Hematopoietic multipotent progenitor cell treated with erythropoietin and hydrocortisone succinate and interleukin-3 and kit ligand, for 8 days (in vitro differentiated cells): ENCODE results near the gene TASL.
"Not testable (repeated sequence)": the region's sequence is repeated elsewhere in the genome, so short reads cannot be mapped to it uniquely, and the experiment has no call there.

Experiments
- DNase-seq: peaks from one replicate; pipeline ENCODE4 v3.0.0-alpha.2; 2015

TASL gene

DNA sequence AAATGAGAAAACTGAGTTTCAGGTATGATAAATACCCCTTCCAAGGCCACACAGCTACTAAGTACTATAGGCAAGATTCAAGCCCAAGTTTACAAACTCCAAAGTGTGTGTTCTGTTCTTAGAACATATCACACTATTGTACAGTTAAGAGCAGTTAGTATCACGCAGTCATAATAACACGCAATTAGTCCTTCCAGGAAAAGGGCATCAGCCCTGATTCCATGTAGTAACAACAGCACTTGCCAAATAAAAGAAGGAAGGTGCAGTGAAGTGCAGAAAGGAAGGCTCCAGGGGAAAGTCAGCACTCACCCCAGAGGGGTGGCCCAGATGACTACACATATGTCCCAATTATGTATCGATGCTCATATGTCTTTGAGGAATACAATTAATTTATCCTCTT lies 4.4 kb downstream of the TASL start:
- DNase-seq = no peak

DNA sequence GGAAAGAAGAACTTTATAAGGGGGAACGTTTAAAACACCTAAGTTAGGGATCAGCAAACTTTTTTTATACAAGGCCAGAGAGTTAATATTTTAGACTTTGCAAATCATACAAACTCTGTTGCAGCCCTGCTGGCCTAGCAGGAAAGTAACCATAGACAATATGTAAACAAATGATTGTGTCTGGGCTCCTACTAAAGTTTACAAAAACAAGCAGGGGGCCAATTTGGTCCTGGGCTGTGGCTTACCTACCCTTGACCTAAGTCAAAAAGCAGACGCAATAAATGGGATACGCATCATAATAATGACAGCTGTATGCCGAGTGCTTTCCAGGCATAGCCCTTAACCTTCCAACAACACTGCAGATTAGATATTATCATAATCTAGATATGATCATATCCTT lies 4.9 kb downstream of the TASL start:
- DNase-seq = no peak

DNA sequence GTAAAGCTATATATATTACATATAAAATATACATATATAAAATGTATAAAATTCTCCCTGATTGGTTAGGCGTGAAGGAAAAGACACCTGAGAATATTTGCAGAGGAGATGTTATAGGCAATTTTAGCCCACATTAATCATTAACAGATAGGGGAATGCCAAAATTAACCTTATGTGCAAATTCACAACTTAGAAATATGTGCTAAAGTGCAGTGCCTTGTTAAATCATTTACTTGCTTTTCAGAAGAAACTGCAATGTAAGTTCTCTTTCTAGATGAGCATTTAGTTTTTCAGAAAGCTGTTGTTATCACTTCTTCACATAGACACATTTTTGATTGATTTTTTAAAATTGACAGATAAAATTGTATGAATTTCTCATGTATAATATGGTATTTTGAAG lies 5.6 kb downstream of the TASL start:
- DNase-seq = no peak

DNA sequence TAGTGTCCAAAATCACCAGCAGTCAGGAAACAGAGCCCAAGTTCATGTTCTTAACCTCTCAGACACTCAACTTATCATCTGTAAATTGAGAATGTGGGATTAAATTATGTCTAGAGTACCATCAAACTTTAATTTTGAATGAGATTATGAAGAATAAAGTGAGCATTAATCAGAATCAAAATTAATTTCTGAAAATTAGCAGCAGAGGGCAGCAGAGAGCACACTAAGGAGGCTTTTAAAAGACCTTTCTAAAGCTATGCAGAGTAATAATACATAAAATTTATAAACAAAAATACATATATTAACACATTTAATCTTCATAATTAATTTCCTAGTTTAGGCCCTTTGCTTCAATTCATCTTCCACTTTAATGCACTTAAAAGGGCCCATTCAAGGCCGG lies 7.1 kb downstream of the TASL start:
- peak; percentile 26 for DNase-seq

DNA sequence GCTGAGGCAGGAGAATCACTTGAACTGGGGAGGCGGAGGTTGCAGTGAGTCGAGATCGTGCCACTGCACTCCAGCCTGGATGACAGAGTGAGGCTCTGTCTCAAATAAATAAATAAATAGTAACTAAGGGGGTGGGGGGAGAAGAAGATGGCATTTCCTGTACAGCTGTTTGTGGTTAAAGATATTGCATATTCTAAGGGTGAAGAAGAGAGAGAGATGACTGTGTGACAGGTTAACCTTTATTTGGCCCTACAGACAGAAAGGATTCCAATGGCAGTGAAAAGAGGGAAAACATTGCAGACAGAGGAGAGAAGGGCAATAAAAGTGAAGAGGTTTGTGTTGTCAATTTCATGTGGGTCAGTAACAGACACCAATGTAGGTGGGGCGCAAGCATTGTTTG lies 9.4 kb downstream of the TASL start:
- no peak for DNase-seq

DNA sequence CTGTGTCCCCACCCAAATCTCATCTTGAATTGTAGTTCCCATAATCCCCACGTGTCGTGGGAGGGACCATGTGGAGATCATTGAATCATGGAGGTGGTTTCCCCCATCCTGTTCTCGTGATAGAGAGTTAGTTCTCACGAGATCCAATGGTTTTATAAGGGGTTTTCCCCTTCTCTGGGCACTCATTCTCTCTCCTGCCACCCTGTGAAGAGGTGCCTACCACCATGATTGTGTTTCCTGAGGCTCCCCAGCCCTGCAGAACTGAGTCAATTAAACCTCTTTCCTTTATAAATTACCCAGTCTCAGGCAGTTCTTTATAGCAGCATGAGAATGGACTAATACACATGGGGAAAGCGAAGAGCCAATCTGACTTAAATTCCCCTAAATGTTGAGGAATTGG lies 14.5 kb downstream of the TASL start:
- DNase-seq = not testable (repeated sequence)

DNA sequence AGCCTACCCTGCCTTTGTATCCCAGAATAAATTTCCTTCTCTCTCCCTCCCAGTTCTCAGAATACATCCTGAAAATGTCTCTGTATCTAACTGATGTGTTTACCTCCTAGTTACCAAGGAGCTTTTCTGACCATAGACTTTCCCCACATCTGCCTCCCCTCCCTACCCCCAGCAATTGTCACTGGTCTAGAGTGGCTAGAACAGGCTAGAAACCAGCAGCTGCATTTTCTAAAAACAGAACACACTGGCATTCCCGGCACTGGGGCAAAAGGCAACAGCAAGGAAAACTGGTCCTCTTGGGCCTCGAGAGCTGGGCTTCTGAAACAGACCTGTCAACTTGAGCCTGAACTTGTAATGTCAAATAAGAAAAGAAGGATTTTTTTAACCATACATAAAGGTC lies 16.4 kb downstream of the TASL start:
- DNase-seq = no peak

DNA sequence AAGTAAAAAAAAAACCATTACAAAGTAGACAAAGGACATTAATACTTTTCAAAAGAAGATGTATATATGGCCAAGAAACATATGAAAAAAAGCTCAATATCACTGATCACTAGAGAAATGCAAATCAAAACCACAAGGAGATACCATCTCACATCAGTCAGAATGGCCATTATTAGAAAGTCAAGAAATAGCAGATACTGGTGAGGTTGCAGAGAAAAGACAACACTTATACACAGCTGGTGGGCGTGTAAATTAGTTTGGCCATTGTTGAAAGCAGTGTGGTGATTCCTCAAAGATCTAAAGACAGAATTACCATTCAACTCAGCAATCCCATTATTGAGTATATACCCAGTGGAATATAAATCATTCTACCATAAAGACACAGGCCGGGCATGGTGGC lies 39.3 kb downstream of the TASL start:
- no peak for DNase-seq

DNA sequence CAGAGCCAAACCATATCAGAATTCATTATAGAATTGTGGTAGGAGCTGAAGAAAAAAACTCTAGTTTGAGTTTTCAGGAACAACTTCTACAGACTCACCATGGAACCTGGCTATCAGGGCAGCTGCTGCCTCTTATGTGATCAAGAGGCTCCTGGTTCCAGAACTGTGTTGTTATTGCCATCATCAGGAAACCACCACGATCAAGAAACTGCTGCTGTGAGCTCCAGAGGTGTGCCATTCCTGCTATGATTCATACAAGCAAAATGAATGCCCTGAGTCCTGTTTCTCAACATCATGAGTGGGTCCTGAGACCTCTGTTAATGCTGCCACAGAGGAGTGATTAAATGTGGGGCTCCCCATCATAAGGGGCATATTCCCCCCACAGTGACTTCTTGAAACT lies 43.7 kb downstream of the TASL start:
- no peak for DNase-seq

DNA sequence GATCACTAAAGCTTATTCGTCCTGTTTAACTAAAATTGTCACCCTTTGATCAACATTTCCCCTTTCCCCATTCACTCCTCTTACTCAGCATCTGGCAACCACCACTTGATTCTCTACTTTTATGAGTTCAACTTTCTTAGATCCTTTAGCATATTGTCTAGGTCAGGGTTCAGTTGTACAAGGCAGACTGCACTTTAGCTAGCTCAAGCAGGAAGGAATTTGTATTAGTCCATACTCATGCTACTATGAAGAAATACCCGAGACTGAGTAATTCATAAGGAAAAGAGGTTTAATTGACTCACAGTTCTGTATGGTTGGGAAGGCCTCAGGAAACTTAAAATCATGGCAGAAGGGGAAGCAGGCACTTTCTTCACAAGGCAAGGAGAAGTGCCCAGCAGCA lies 44.3 kb downstream of the TASL start:
- no peak for DNase-seq

DNA sequence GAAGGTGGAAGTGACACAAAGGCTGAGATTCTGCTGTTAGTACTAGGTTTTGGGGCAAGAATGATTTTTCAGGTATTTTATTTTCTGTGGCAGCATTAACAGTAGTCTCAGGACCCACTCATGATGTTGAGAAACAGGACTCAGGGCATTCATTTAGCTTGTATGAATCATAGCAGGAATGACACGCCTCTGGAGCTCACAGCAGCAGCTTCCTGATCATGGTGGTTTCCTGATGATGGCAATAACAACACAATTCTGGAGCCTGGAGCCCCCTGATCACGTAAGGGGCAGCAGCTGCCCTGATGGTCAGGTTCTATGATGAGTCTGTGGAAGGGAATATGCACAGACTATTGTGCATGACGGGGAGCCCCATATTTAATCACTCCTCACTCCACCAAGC lies 47.0 kb downstream of the TASL start:
- DNase-seq = no peak

DNA sequence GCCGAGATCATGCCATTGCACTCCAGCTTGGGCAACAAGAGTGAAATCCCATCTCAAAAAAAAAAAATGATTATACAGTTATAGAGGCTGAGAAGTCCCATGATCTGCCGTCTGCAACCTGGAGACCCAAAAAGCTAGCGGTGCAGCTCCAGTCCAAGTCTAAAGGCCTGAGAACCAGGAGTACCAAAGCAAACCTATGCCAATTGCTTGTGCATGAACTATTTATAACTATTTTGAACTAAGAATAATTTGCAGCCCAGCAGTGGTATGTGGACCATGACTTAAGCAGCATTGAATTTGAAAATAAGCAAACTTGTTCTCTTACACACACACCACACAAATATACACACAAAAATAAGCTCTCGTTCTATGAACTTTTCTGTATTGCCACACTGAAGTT lies 51.8 kb downstream of the TASL start:
- DNase-seq = no peak

DNA sequence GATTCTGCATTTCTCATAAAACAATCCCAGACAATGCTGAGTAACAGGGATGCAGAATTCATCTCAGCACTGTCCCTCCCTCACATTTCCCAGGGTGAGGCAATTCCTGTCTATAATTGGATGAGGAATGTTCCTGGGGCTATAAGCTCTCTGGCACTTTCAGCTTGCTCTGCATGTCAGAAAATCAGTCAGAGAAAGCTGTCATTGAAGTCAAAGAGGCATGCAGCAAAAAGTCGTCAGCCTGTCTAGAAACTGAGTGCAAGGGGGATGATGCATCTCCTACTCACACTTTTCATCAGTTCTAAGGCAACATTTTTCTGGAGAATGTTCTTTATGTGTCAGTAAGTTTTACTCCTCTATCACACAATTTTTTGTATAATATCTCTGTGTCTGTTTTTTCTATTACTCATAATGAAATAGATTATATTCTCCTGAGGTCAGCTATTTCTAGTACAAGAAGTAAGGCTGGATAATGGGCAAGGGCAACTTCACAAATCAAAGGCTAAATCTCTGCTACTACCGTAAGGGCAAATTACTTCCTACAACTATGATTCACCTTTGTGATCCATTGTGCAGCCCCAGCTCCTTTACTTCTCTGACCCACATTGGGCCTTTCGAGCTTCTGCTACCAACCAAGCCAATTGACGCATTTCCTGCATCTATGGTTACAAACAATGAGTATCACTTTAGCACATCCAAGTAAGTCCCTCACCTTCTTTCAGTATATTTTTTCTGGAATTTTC lies 56.0 kb downstream of the TASL start:
- no peak for DNase-seq

DNA sequence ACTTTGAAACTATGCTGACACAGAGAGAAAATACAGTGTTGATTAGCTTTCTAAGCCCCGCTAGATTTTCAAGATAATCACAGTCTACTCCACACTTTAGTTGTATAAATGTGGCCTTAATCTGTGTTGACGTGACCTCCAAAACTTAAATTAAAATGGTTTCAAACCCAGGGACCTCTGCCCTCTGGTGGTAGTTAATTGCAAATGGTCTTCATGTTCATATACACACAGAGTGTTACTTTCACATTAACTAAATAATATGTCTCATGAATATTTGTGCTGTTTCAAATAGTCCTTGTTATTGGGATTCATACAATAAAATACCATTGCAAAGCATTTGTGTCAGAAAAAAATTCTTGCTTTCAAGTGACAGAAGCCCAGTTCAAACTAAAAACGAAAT lies 64.3 kb downstream of the TASL start:
- no peak for DNase-seq
